Liver (tissue), 9 donors: Measurements from ENCODE around the gene NIPAL3. TPM values are rescaled to one million over a fixed set of nuclear protein-coding genes. Genes with fewer than 3 reads are reported as not detected.
A peak's percentile ranks its signal among the peaks of the same experiment; 100 is the strongest.

Source experiments
- DNase-seq: peaks from one replicate; pipeline ENCODE4 v3.0.0-alpha.2; 2017; ENCODE audit warnings: low spot score
- H3K27ac ChIP-seq, 2 donors: one replicate each; pipeline ENCODE4 v1.7.0; 2013; ENCODE audit warnings: inconsistent platforms in 2 of 2, low read length in 2 of 2, control low read depth in 1 of 2, low read depth in 1 of 2, mild to moderate bottlenecking in 1 of 2
- H3K27me3 ChIP-seq, 4 donors: one replicate each; pipeline versions ENCODE4 v1.6.1 to v1.7.0; 2013; ENCODE audit warnings: low read length in 3 of 4, inconsistent platforms in 1 of 4, mild to moderate bottlenecking in 1 of 4, moderate library complexity in 1 of 4; ENCODE audit not compliant: control insufficient read depth in 4 of 4, insufficient read depth in 4 of 4
- H3K36me3 ChIP-seq, 4 donors: one replicate each; pipeline versions ENCODE4 v1.6.1 to v1.7.0; 2013; ENCODE audit warnings: low read length in 3 of 4, mild to moderate bottlenecking in 3 of 4, low read depth in 1 of 4, moderate library complexity in 1 of 4; ENCODE audit not compliant: control insufficient read depth in 4 of 4, insufficient read depth in 3 of 4
- H3K4me1 ChIP-seq, 4 donors: one replicate each; pipeline versions ENCODE4 v1.6.1 to v1.7.0; 2013; ENCODE audit warnings: low read length in 3 of 4, mild to moderate bottlenecking in 3 of 4, moderate library complexity in 1 of 4; ENCODE audit not compliant: control insufficient read depth in 4 of 4, insufficient read depth in 4 of 4
- H3K4me3 ChIP-seq, 3 donors: one replicate each; pipeline versions ENCODE4 v1.6.1 to v1.7.0; 2013; ENCODE audit warnings: low read length in 3 of 3, control low read depth in 1 of 3, low read depth in 1 of 3, mild to moderate bottlenecking in 1 of 3
- H3K9ac ChIP-seq, 2 donors: one replicate each; pipeline ENCODE4 v1.7.0; 2013; ENCODE audit warnings: low read length in 2 of 2, mild to moderate bottlenecking in 2 of 2, moderate library complexity in 2 of 2, control low read depth in 1 of 2, low read depth in 1 of 2
- H3K9me3 ChIP-seq, 4 donors: one replicate each; pipeline versions ENCODE4 v1.6.1 to v1.7.0; 2013; ENCODE audit warnings: low read length in 3 of 4; ENCODE audit not compliant: control insufficient read depth in 4 of 4
- ATF3 ChIP-seq: IDR thresholded peaks from 2 replicates; pipeline ENCODE4 v1.6.1; 2016; ENCODE audit warnings: antibody characterized with exemption
- CTCF ChIP-seq: fragments of 150-350 bp; IDR thresholded peaks from 2 replicates; pipeline ENCODE4 v1.5.1; 2017; ENCODE audit warnings: improper control_type of control experiment, low read depth, low read length; ENCODE audit not compliant: missing input control
- FOXA1 ChIP-seq: IDR thresholded peaks from 2 replicates; pipeline ENCODE4 v1.6.1; 2016; ENCODE audit warnings: antibody characterized with exemption
- FOXA2 ChIP-seq: IDR thresholded peaks from 2 replicates; pipeline ENCODE4 v1.6.1; 2016; ENCODE audit warnings: antibody characterized with exemption
- HNF4A ChIP-seq, 2 donors: conservative IDR thresholded peaks; 2 replicates each; pipeline ENCODE4 v1.6.1; 2016; ENCODE audit warnings: antibody characterized with exemption in 2 of 2, mild to moderate bottlenecking in 2 of 2
- HNF4G ChIP-seq: IDR thresholded peaks from 2 replicates; pipeline ENCODE4 v1.6.1; 2016; ENCODE audit warnings: antibody characterized with exemption
- JUND ChIP-seq, 2 donors: IDR thresholded peaks; 2 replicates each; pipeline ENCODE4 v1.6.1; 2016; ENCODE audit warnings: antibody characterized with exemption in 2 of 2
- MAX ChIP-seq: IDR thresholded peaks from 2 replicates; pipeline ENCODE4 v1.6.1; 2016; ENCODE audit warnings: antibody characterized with exemption
- RAD21 ChIP-seq, 2 donors: IDR thresholded peaks; 2 replicates each; pipeline ENCODE4 v1.6.1; 2016; ENCODE audit warnings: antibody characterized with exemption in 2 of 2, mild to moderate bottlenecking in 2 of 2
- REST ChIP-seq: IDR thresholded peaks from 2 replicates; pipeline ENCODE4 v1.6.1; 2016; ENCODE audit warnings: antibody characterized with exemption, mild to moderate bottlenecking
- SP1 ChIP-seq: IDR thresholded peaks from 2 replicates; pipeline ENCODE4 v1.6.1; 2018; ENCODE audit warnings: antibody characterized with exemption, mild to moderate bottlenecking
- TAF1 ChIP-seq: conservative IDR thresholded peaks from 2 replicates; pipeline ENCODE4 v1.6.1; 2016; ENCODE audit warnings: antibody characterized with exemption, mild to moderate bottlenecking
- YY1 ChIP-seq: IDR thresholded peaks from 2 replicates; pipeline ENCODE4 v1.6.1; 2016; ENCODE audit warnings: antibody characterized with exemption, mild to moderate bottlenecking
- ZBTB33 ChIP-seq: IDR thresholded peaks from 2 replicates; pipeline ENCODE4 v1.6.1; 2016; ENCODE audit warnings: antibody characterized with exemption
- WGBS: extraction: QIAGEN DNeasy Blood & Tissue Kit; methylation state at CpG from one replicate; pipeline ENCODE4 v1.1.7; 2013; 5-methylcytosine and 5-hydroxymethylcytosine counted together
- polyA plus RNA-seq, 2 donors: library from polyadenylated mRNA; stranded (reverse) in 1 of 2; unstranded in 1 of 2; fragments of 200-250 nt in 1 of 2; fragments of >200 nt in 1 of 2; fragmentation: Nextera tagmentation in 1 of 2; extraction: Ambion mirVana in 1 of 2; gene quantifications; one replicate each; pipeline versions ENCODE4 v1.2.1 to v1.2.3, GENCODE V29; 2013 to 2015
- total RNA-seq, 2 donors: library from RNA; depleted of rRNA; stranded (reverse); fragments of >200 nt; gene quantifications; one replicate each; pipeline ENCODE4 v1.2.3, GENCODE V29; 2014
- donor health status: healthy.
- donor health status: healthy.
- donor health status: healthy.
- donor health status: healthy.
- donor health status: healthy.

NIPAL3 gene
- total and polyA plus RNA-seq, 4 donors = 3.0 to 12.0 (median 6.0) TPM

- TF ChIP-seq REST = no peak
Measured at GRCh38 chr1:24387636-24388175, 27.9 kb upstream of the NIPAL3 start (continued).

GRCh38 chr1:24388331-24388885, 27.2 kb upstream of the NIPAL3 start:
- no peak overlapping the region for H3K9ac ChIP-seq
- H3K27ac ChIP-seq = peak overlapping the region; percentile 19 to 60
- TF ChIP-seq SP1 (no peak), RAD21 (IDR thresholded peaks at IDR 0.05) (no peak), FOXA2 (no peak), YY1 (no peak), JUND (IDR thresholded peaks at IDR 0.05) (no peak), TAF1 (no peak), HNF4G (no peak), FOXA1 (no peak), HNF4A (conservative IDR thresholded peaks at IDR 0.05) (no peak), ATF3 (no peak), CTCF (no peak), REST (no peak), ZBTB33 (no peak), MAX (no peak)
- no peak for DNase-seq
- WGBS = 86% methylated on average over 8 of the region's 8 CpGs
- no peak overlapping the region for H3K4me3 ChIP-seq
- H3K4me1 ChIP-seq = peaks cover 2 to 42% (median 42%) of the 10 kb centered on the region in 4 donors
- no peaks in the 10 kb centered on the region for H3K9me3 ChIP-seq
- H3K36me3 ChIP-seq = no peaks in the 10 kb centered on the region
- H3K27me3 ChIP-seq = no peaks in the 10 kb centered on the region
